Brain microvascular endothelial cell (primary cell): ENCODE data around the gene EXOSC1.
"Not testable (repeated sequence)": the region's sequence is repeated elsewhere in the genome, so short reads cannot be mapped to it uniquely, and the experiment has no call there.

Experiments
- DNase-seq: peaks from one replicate; pipeline ENCODE4 v3.0.0-alpha.2; 2020
- H3K27ac ChIP-seq: fragments of 250-450 bp; sonication (Bioruptor Pico); 2 replicates; pipeline ENCODE4 v1.5.1; 2020; ENCODE audit warnings: mild to moderate bottlenecking, moderate library complexity
- H3K27me3 ChIP-seq: fragments of 250-450 bp; sonication (Bioruptor Pico); replicated peaks from 2 replicates; pipeline ENCODE4 v1.5.1; 2020; ENCODE audit warnings: mild to moderate bottlenecking
- H3K36me3 ChIP-seq: fragments of 250-450 bp; sonication (Bioruptor Pico); replicated peaks from 2 replicates; pipeline ENCODE4 v1.5.1; 2020; ENCODE audit warnings: mild to moderate bottlenecking
- H3K4me3 ChIP-seq: 2 replicates; pipeline ENCODE4 v1.5.1; 2011; ENCODE audit warnings: low read depth, mild to moderate bottlenecking, control low read depth, low read length, moderate library complexity
- in situ Hi-C: cut with HindIII; loops from 2 replicates; pipeline ENCODE4 v1.10.0; 2017; ENCODE audit warnings: low sequenced_read_pairs, low pct_ligation_motif_present
- TF ChIP-seq, protein P1 (sequence below): IDR thresholded peaks from 2 replicates; pipeline ENCODE4 v1.5.1; 2011; ENCODE audit warnings: low read depth, mild to moderate bottlenecking, moderate library complexity, low read length, control low read depth, inconsistent platforms; ENCODE audit errors: missing control alignments

The EXOSC1 gene

DNA sequence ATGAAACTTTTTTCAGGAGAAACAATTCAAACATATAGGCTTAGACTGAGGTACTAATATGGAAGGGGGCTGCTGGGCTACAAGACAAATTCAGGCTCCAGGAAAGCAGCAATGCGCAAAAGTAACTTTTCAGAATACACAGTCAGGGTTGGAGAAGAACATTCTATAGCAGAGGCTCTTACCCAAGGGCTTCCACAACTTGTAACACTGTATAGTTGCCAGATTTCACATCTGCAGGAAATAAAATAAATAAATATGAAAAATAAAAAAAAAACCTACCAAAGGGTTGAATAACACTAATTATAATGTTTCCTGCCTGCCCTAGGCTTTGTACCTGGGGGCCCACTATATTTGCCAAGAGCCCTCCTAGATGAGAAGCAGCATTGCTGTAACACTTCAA lies 38.1 kb upstream of the EXOSC1 start:
- Histone ChIP-seq H3K27me3 (no peaks in the 10 kb centered on the region), H3K4me3 (no peak overlapping the region), H3K36me3 (peaks cover 33% of the 10 kb centered on the region), H3K27ac (no peak overlapping the region)
- in situ Hi-C loops = no loop called here
- TF ChIP-seq, protein P1, sequence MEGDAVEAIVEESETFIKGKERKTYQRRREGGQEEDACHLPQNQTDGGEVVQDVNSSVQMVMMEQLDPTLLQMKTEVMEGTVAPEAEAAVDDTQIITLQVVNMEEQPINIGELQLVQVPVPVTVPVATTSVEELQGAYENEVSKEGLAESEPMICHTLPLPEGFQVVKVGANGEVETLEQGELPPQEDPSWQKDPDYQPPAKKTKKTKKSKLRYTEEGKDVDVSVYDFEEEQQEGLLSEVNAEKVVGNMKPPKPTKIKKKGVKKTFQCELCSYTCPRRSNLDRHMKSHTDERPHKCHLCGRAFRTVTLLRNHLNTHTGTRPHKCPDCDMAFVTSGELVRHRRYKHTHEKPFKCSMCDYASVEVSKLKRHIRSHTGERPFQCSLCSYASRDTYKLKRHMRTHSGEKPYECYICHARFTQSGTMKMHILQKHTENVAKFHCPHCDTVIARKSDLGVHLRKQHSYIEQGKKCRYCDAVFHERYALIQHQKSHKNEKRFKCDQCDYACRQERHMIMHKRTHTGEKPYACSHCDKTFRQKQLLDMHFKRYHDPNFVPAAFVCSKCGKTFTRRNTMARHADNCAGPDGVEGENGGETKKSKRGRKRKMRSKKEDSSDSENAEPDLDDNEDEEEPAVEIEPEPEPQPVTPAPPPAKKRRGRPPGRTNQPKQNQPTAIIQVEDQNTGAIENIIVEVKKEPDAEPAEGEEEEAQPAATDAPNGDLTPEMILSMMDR = no peak
- no peak for DNase-seq

DNA sequence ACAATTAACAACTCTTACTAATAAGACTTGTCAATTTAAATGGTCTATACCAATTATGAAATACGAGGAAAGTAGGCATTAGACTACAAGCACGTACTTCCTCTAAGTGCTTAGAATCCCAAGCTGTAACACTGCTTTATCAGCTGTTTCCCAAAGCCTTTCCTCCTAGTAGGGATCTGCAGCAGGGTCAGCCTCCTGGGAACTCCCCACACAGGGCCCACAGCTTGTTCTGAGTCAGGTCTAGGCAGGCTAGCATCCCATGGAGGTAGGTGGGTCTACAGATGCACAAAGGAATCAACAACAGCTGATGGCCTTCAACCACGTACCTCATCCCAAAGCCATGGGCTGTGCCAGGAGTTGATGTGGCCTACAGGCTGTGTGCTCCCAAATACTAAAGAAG lies 37.7 kb upstream of the EXOSC1 start:
- DNase-seq = no peak
- in situ Hi-C loops = no loop called here
- TF ChIP-seq, protein P1 = no peak
- Histone ChIP-seq H3K4me3 (no peak overlapping the region), H3K36me3 (peaks cover 35% of the 10 kb centered on the region), H3K27me3 (no peaks in the 10 kb centered on the region), H3K27ac (no peak overlapping the region)

DNA sequence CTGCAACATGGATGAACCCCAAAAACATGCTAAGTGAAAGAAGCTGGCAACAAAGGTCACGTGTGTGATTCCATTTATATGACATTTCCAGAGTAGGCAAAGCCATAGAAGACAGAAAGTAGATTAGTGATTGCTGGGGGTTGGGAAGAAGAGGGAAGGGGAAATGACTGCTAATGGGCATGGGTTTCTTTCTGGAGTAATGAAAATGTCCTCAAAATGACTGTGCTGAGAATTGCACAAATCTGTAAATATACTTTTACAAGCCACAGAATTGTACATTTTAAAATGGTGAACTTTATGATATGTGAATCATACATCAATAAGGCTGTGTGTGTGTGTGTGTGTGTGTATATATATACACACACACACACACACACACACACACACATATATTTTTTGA lies 36.6 kb upstream of the EXOSC1 start:
- in situ Hi-C loops = no loop called here
- Histone ChIP-seq H3K4me3 (no peak overlapping the region), H3K27ac (no peak overlapping the region), H3K27me3 (no peaks in the 10 kb centered on the region), H3K36me3 (peaks cover 46% of the 10 kb centered on the region)
- TF ChIP-seq, protein P1 = no peak
- DNase-seq = no peak

DNA sequence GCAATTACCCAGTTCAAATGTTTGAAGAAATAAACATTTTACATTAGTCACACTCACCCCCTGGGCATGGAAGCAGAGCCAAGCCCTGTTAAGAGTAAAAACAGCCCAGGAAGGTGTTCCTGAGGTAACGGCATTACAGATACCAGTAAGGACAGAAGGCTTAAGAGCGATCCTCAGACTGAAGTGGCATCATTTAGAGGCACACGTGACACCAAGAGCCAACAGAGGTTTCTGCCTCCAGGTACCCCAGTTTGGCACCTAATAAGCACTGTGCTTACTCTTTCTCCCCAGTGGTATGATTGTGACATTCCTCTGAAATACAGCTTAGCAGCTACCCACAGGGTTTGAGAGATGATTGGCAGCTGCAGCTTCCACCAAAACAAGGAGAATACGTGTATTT lies 35.3 kb upstream of the EXOSC1 start:
- DNase-seq = no peak
- in situ Hi-C loops = no loop called here
- no peak overlapping the region for H3K27ac ChIP-seq
- TF ChIP-seq, protein P1 = no peak
- H3K27me3 ChIP-seq = no peaks in the 10 kb centered on the region
- peaks cover 58% of the 10 kb centered on the region for H3K36me3 ChIP-seq
- H3K4me3 ChIP-seq = no peak overlapping the region

DNA sequence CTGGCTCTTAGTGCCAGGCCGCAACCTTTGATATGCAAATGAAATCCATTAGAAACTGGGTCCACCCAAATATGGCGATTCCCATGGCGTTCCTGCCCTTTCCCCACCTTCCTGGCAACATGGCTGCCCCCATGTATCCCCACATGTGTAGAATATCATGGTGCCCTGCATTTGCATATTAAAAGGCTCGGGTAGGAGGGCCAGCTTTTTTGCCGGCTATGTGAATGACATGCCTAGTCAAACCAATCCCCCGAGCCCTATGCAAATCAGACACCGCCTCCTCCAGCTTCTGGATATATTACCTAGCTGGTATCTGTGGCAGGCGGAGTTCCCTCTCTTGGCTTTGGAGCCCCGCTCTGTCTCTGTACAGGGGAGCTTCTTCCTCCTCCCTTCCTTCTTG lies 34.1 kb upstream of the EXOSC1 start:
- Histone ChIP-seq H3K4me3 (no peak overlapping the region), H3K36me3 (peaks cover 61% of the 10 kb centered on the region), H3K27ac (no peak overlapping the region), H3K27me3 (no peaks in the 10 kb centered on the region)
- in situ Hi-C loops = no loop called here
- TF ChIP-seq, protein P1 = no peak
- no peak for DNase-seq

DNA sequence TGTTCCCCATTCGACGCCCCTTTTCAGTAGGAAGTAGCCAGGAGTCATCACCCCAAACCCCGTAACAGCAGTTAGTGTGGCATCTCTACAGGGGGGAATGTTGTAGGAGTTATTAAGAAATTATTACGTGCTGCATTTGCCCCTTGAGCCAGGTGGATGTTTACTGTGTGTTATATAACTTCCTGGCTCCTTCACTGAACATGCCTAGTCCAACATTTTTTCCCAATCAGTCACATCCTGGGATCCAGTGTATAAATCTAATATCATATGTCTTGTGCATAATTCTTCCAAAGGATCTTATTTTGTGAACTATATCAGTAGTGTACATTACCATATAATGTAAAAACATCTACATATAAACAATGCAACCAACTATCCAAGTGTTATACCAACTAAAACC lies 33.6 kb upstream of the EXOSC1 start:
- H3K27ac ChIP-seq = not testable (repeated sequence)
- H3K36me3 ChIP-seq = peaks cover 63% of the 10 kb centered on the region

More for the DNA sequence above, 33.6 kb upstream of the EXOSC1 start:
- H3K4me3 ChIP-seq, H3K27me3 ChIP-seq, in situ Hi-C loops, DNase-seq: not testable (repeated sequence)
